Liver (tissue), 9 donors: ENCODE measurements around the gene MEGF6. TPM values are rescaled to one million over a fixed set of nuclear protein-coding genes. Genes with fewer than 3 reads are reported as not detected.

Experiments
- DNase-seq: peaks from one replicate; pipeline ENCODE4 v3.0.0-alpha.2; 2017; ENCODE audit warnings: low spot score
- H3K27ac ChIP-seq, 2 donors: one replicate each; pipeline ENCODE4 v1.7.0; 2013; ENCODE audit warnings: inconsistent platforms in 2 of 2, low read length in 2 of 2, control low read depth in 1 of 2, low read depth in 1 of 2, mild to moderate bottlenecking in 1 of 2
- H3K27me3 ChIP-seq, 4 donors: one replicate each; pipeline versions ENCODE4 v1.6.1 to v1.7.0; 2013; ENCODE audit warnings: low read length in 3 of 4, inconsistent platforms in 1 of 4, mild to moderate bottlenecking in 1 of 4, moderate library complexity in 1 of 4; ENCODE audit not compliant: control insufficient read depth in 4 of 4, insufficient read depth in 4 of 4
- H3K36me3 ChIP-seq, 4 donors: one replicate each; pipeline versions ENCODE4 v1.6.1 to v1.7.0; 2013; ENCODE audit warnings: low read length in 3 of 4, mild to moderate bottlenecking in 3 of 4, low read depth in 1 of 4, moderate library complexity in 1 of 4; ENCODE audit not compliant: control insufficient read depth in 4 of 4, insufficient read depth in 3 of 4
- H3K4me1 ChIP-seq, 4 donors: one replicate each; pipeline versions ENCODE4 v1.6.1 to v1.7.0; 2013; ENCODE audit warnings: low read length in 3 of 4, mild to moderate bottlenecking in 3 of 4, moderate library complexity in 1 of 4; ENCODE audit not compliant: control insufficient read depth in 4 of 4, insufficient read depth in 4 of 4
- H3K4me3 ChIP-seq, 3 donors: one replicate each; pipeline versions ENCODE4 v1.6.1 to v1.7.0; 2013; ENCODE audit warnings: low read length in 3 of 3, control low read depth in 1 of 3, low read depth in 1 of 3, mild to moderate bottlenecking in 1 of 3
- H3K9ac ChIP-seq, 2 donors: one replicate each; pipeline ENCODE4 v1.7.0; 2013; ENCODE audit warnings: low read length in 2 of 2, mild to moderate bottlenecking in 2 of 2, moderate library complexity in 2 of 2, control low read depth in 1 of 2, low read depth in 1 of 2
- H3K9me3 ChIP-seq, 4 donors: one replicate each; pipeline versions ENCODE4 v1.6.1 to v1.7.0; 2013; ENCODE audit warnings: low read length in 3 of 4; ENCODE audit not compliant: control insufficient read depth in 4 of 4
- ATF3 ChIP-seq: IDR thresholded peaks from 2 replicates; pipeline ENCODE4 v1.6.1; 2016; ENCODE audit warnings: antibody characterized with exemption
- CTCF ChIP-seq: fragments of 150-350 bp; IDR thresholded peaks from 2 replicates; pipeline ENCODE4 v1.5.1; 2017; ENCODE audit warnings: improper control_type of control experiment, low read depth, low read length; ENCODE audit not compliant: missing input control
- EGR1 ChIP-seq, 2 donors: IDR thresholded peaks; 2 replicates each; pipeline ENCODE4 v1.6.1; 2016 to 2018; ENCODE audit warnings: antibody characterized with exemption in 2 of 2, low read depth in 2 of 2
- FOXA1 ChIP-seq: IDR thresholded peaks from 2 replicates; pipeline ENCODE4 v1.6.1; 2016; ENCODE audit warnings: antibody characterized with exemption
- GABPA ChIP-seq, 2 donors: IDR thresholded peaks in 1 of 2; conservative IDR thresholded peaks in 1 of 2; 2 replicates each; pipeline ENCODE4 v1.6.1; 2016; ENCODE audit warnings: antibody characterized with exemption in 2 of 2, mild to moderate bottlenecking in 1 of 2, moderate library complexity in 1 of 2
- HNF4A ChIP-seq, 2 donors: conservative IDR thresholded peaks; 2 replicates each; pipeline ENCODE4 v1.6.1; 2016; ENCODE audit warnings: antibody characterized with exemption in 2 of 2, mild to moderate bottlenecking in 2 of 2
- JUND ChIP-seq, 2 donors: IDR thresholded peaks; 2 replicates each; pipeline ENCODE4 v1.6.1; 2016; ENCODE audit warnings: antibody characterized with exemption in 2 of 2
- NR2F2 ChIP-seq: IDR thresholded peaks from 2 replicates; pipeline ENCODE4 v1.6.1; 2016; ENCODE audit warnings: antibody characterized with exemption
- RAD21 ChIP-seq, 2 donors: IDR thresholded peaks; 2 replicates each; pipeline ENCODE4 v1.6.1; 2016; ENCODE audit warnings: antibody characterized with exemption in 2 of 2, mild to moderate bottlenecking in 2 of 2
- REST ChIP-seq: IDR thresholded peaks from 2 replicates; pipeline ENCODE4 v1.6.1; 2016; ENCODE audit warnings: antibody characterized with exemption, mild to moderate bottlenecking
- SP1 ChIP-seq: IDR thresholded peaks from 2 replicates; pipeline ENCODE4 v1.6.1; 2018; ENCODE audit warnings: antibody characterized with exemption, mild to moderate bottlenecking
- TAF1 ChIP-seq: conservative IDR thresholded peaks from 2 replicates; pipeline ENCODE4 v1.6.1; 2016; ENCODE audit warnings: antibody characterized with exemption, mild to moderate bottlenecking
- YY1 ChIP-seq: IDR thresholded peaks from 2 replicates; pipeline ENCODE4 v1.6.1; 2016; ENCODE audit warnings: antibody characterized with exemption, mild to moderate bottlenecking
- ZBTB33 ChIP-seq: IDR thresholded peaks from 2 replicates; pipeline ENCODE4 v1.6.1; 2016; ENCODE audit warnings: antibody characterized with exemption
- WGBS: extraction: QIAGEN DNeasy Blood & Tissue Kit; methylation state at CpG from one replicate; pipeline ENCODE4 v1.1.7; 2013; 5-methylcytosine and 5-hydroxymethylcytosine counted together
- polyA plus RNA-seq, 2 donors: library from polyadenylated mRNA; stranded (reverse) in 1 of 2; unstranded in 1 of 2; fragments of 200-250 nt in 1 of 2; fragments of >200 nt in 1 of 2; fragmentation: Nextera tagmentation in 1 of 2; extraction: Ambion mirVana in 1 of 2; gene quantifications; one replicate each; pipeline versions ENCODE4 v1.2.1 to v1.2.3, GENCODE V29; 2013 to 2015
- total RNA-seq, 2 donors: library from RNA; depleted of rRNA; stranded (reverse); fragments of >200 nt; gene quantifications; one replicate each; pipeline ENCODE4 v1.2.3, GENCODE V29; 2014
- donor health status: healthy.
- donor health status: healthy.
- donor health status: healthy.
- donor health status: healthy.
- donor health status: healthy.

Gene MEGF6
- total and polyA plus RNA-seq, 4 donors = 1.3 to 11.0 (median 4.0) TPM

- no peak overlapping the region for H3K9ac ChIP-seq
- no peak overlapping the region for H3K4me3 ChIP-seq
- 83% methylated on average over 19 of the region's 19 CpGs for WGBS
- no peak overlapping the region for H3K27ac ChIP-seq
- no peaks in the 10 kb centered on the region for H3K36me3 ChIP-seq
- no peaks in the 10 kb centered on the region for H3K27me3 ChIP-seq
- no peak for DNase-seq
- no peaks in the 10 kb centered on the region for H3K9me3 ChIP-seq
- H3K4me1 ChIP-seq = no peaks in the 10 kb centered on the region
- TF ChIP-seq ZBTB33 (no peak), ATF3 (no peak), SP1 (no peak), GABPA (IDR thresholded peaks at IDR 0.05 in 1 of 2, conservative IDR thresholded peaks at IDR 0.05 in 1 of 2) (no peak), JUND (IDR thresholded peaks at IDR 0.05) (no peak), FOXA1 (no peak), REST (no peak), EGR1 (IDR thresholded peaks at IDR 0.05; ENCODE audit: low read depth in 2 of 2) (no peak), RAD21 (IDR thresholded peaks at IDR 0.05) (no peak)
These were observed 113.8 kb downstream of the MEGF6 start for GRCh38 chr1:3497521-3497920.

GRCh38 chr1:3496916-3497315 is 114.4 kb downstream of the MEGF6 start:
- H3K27me3 ChIP-seq = no peaks in the 10 kb centered on the region
- WGBS = 95% methylated on average over 20 of the region's 20 CpGs
- H3K4me1 ChIP-seq = no peaks in the 10 kb centered on the region
- no peak for DNase-seq
- TF ChIP-seq TAF1 = no peak
- no peak for TF ChIP-seq REST
- TF ChIP-seq GABPA (IDR thresholded peaks at IDR 0.05 in 1 of 2, conservative IDR thresholded peaks at IDR 0.05 in 1 of 2) = no peak
- no peak for TF ChIP-seq YY1
- no peak for TF ChIP-seq NR2F2
- no peak for TF ChIP-seq ATF3
- TF ChIP-seq JUND (IDR thresholded peaks at IDR 0.05) = no peak
- TF ChIP-seq ZBTB33 = no peak
- no peak for TF ChIP-seq HNF4A (conservative IDR thresholded peaks at IDR 0.05)
- no peak for TF ChIP-seq CTCF
- no peak for TF ChIP-seq RAD21 (IDR thresholded peaks at IDR 0.05)
- no peaks in the 10 kb centered on the region for H3K9me3 ChIP-seq
- H3K36me3 ChIP-seq = no peaks in the 10 kb centered on the region
- no peak overlapping the region for H3K4me3 ChIP-seq
- H3K9ac ChIP-seq = no peak overlapping the region
- no peak overlapping the region for H3K27ac ChIP-seq
